HG03064 (cell line): ENCODE results near the gene WNT16.

ENCODE experiments used
- ATAC-seq: cut with Tn5 transposase; IDR thresholded peaks from one replicate; pipeline ENCODE4 v1.9.1; 2021; ENCODE audit warnings: low read depth; ENCODE audit not compliant: unreplicated experiment

The WNT16 gene

GRCh38 chr7:121339082-121339481 lies 10.3 kb downstream of the WNT16 start:
- no peak for ATAC-seq

GRCh38 chr7:121341933-121342332 lies 13.1 kb downstream of the WNT16 start:
- ATAC-seq: no peak

- no peak for ATAC-seq
Observed at GRCh38 chr7:121342631-121343030, 13.8 kb downstream of the WNT16 start.

- ATAC-seq: no peak
Observed at GRCh38 chr7:121343302-121343701, 14.5 kb downstream of the WNT16 start.

GRCh38 chr7:121344093-121344492 lies 15.3 kb downstream of the WNT16 start:
- no peak for ATAC-seq

GRCh38 chr7:121344497-121344896 lies 15.7 kb downstream of the WNT16 start:
- ATAC-seq: no peak

- ATAC-seq: no peak
Observed at GRCh38 chr7:121351682-121352081, 22.9 kb downstream of the WNT16 start.

GRCh38 chr7:121352323-121352722 lies 23.5 kb downstream of the WNT16 start:
- ATAC-seq: peak; percentile 53

GRCh38 chr7:121355574-121355973 lies 26.8 kb downstream of the WNT16 start:
- no peak for ATAC-seq

GRCh38 chr7:121360564-121360963 lies 31.8 kb downstream of the WNT16 start:
- ATAC-seq: no peak

GRCh38 chr7:121366852-121367431 lies 38.1 kb downstream of the WNT16 start:
- no peak for ATAC-seq

GRCh38 chr7:121369462-121369861 lies 40.7 kb downstream of the WNT16 start:
- ATAC-seq: peak; percentile 58

GRCh38 chr7:121371367-121371766 lies 42.6 kb downstream of the WNT16 start:
- no peak for ATAC-seq

- ATAC-seq: no peak
Observed at GRCh38 chr7:121371883-121372282, 43.1 kb downstream of the WNT16 start.

GRCh38 chr7:121372376-121373010 lies 43.7 kb downstream of the WNT16 start:
- ATAC-seq: peak; percentile 85

GRCh38 chr7:121373177-121373576 lies 44.4 kb downstream of the WNT16 start:
- ATAC-seq: no peak

GRCh38 chr7:121376979-121377378 lies 48.2 kb downstream of the WNT16 start:
- ATAC-seq: no peak

GRCh38 chr7:121379930-121380329 lies 51.1 kb downstream of the WNT16 start:
- no peak for ATAC-seq

- ATAC-seq: no peak
Observed at GRCh38 chr7:121382473-121382872, 53.7 kb downstream of the WNT16 start.

GRCh38 chr7:121383235-121383910 lies 54.6 kb downstream of the WNT16 start:
- no peak for ATAC-seq

- no peak for ATAC-seq
Observed at GRCh38 chr7:121384265-121384664, 55.5 kb downstream of the WNT16 start.
